H9 (cell line): ENCODE measurements around the gene KCTD12. TPM values are rescaled to one million over a fixed set of nuclear protein-coding genes. Genes with fewer than 3 reads are reported as not detected.

Source experiments
- DNase-seq: peaks from one replicate; pipeline ENCODE4 v3.0.0-alpha.2; 2017
- H2AFZ ChIP-seq: one replicate; pipeline ENCODE4 v1.6.1; 2013; ENCODE audit warnings: mild to moderate bottlenecking, low read length, control low read depth, moderate library complexity
- H2AK5ac ChIP-seq: 2 replicates; pipeline ENCODE4 v1.6.1; 2013; ENCODE audit warnings: low read length, control low read depth, mixed read lengths; ENCODE audit not compliant: insufficient read length
- H2BK120ac ChIP-seq: one replicate; pipeline ENCODE4 v1.6.1; 2013; ENCODE audit warnings: low read depth, mild to moderate bottlenecking, low read length, control low read depth, inconsistent platforms; ENCODE audit not compliant: poor library complexity, severe bottlenecking
- H2BK12ac ChIP-seq: 2 replicates; pipeline ENCODE4 v1.6.1; 2013; ENCODE audit warnings: low read length, control low read depth, mixed read lengths, low read depth; ENCODE audit not compliant: insufficient read length
- H2BK15ac ChIP-seq: 2 replicates; pipeline ENCODE4 v1.6.1; 2013; ENCODE audit warnings: low read depth, low read length, control low read depth
- H2BK20ac ChIP-seq: one replicate; pipeline ENCODE4 v1.6.1; 2013; ENCODE audit warnings: low read depth, mild to moderate bottlenecking, low read length, control low read depth, inconsistent platforms; ENCODE audit not compliant: poor library complexity, severe bottlenecking
- H2BK5ac ChIP-seq: 2 replicates; pipeline ENCODE4 v1.6.1; 2013; ENCODE audit warnings: low read length, control low read depth, mixed read lengths; ENCODE audit not compliant: insufficient read length
- H3K14ac ChIP-seq: 2 replicates; pipeline ENCODE4 v1.6.1; 2013; ENCODE audit warnings: low read length, control low read depth; ENCODE audit not compliant: insufficient read depth
- H3K18ac ChIP-seq: 2 replicates; pipeline ENCODE4 v1.6.1; 2013; ENCODE audit warnings: low read depth, mild to moderate bottlenecking, mixed read lengths, low read length, control low read depth; ENCODE audit not compliant: insufficient read length
- H3K23ac ChIP-seq: 2 replicates; pipeline ENCODE4 v1.6.1; 2013; ENCODE audit warnings: low read length, control low read depth, mixed read lengths, low read depth; ENCODE audit not compliant: insufficient read length
- H3K23me2 ChIP-seq: 2 replicates; pipeline ENCODE4 v1.6.1; 2013; ENCODE audit warnings: low read depth, mild to moderate bottlenecking, mixed read lengths, low read length, control low read depth; ENCODE audit not compliant: insufficient read length, poor library complexity, severe bottlenecking
- H3K27ac ChIP-seq: 2 replicates; pipeline ENCODE4 v1.5.1; 2013; ENCODE audit warnings: low read length, control low read depth, mixed read lengths, low read depth; ENCODE audit not compliant: insufficient read length
- H3K27me3 ChIP-seq: 2 replicates; pipeline ENCODE4 v1.6.1; 2013; ENCODE audit warnings: low read length, control low read depth, inconsistent platforms; ENCODE audit not compliant: insufficient read depth
- H3K4ac ChIP-seq: 2 replicates; pipeline ENCODE4 v1.6.1; 2013; ENCODE audit warnings: low read depth, mild to moderate bottlenecking, control low read depth, inconsistent platforms, low read length, moderate library complexity
- H3K4me1 ChIP-seq: 2 replicates; pipeline ENCODE4 v1.6.1; 2013; ENCODE audit warnings: low read length, control low read depth, inconsistent platforms; ENCODE audit not compliant: insufficient read depth
- H3K4me2 ChIP-seq: 2 replicates; pipeline ENCODE4 v1.6.1; 2013; ENCODE audit warnings: low read length, control low read depth, mixed read lengths; ENCODE audit not compliant: insufficient read length, insufficient read depth
- H3K56ac ChIP-seq: 2 replicates; pipeline ENCODE4 v1.6.1; 2013; ENCODE audit warnings: low read depth, mild to moderate bottlenecking, mixed read lengths, low read length, control low read depth; ENCODE audit not compliant: insufficient read length
- H3K79me1 ChIP-seq: 2 replicates; pipeline ENCODE4 v1.6.1; 2013; ENCODE audit warnings: low read depth, mild to moderate bottlenecking, moderate library complexity, low read length, control low read depth, inconsistent platforms; ENCODE audit not compliant: insufficient read depth, poor library complexity, severe bottlenecking
- H3K79me2 ChIP-seq: 2 replicates; pipeline ENCODE4 v1.6.1; 2013; ENCODE audit warnings: low read length, control low read depth, inconsistent platforms; ENCODE audit not compliant: insufficient read depth
- H3K9ac ChIP-seq: 2 replicates; pipeline ENCODE4 v1.6.1; 2013; ENCODE audit warnings: low read length, control low read depth, mixed read lengths; ENCODE audit not compliant: insufficient read length; ENCODE audit errors: extremely low read depth
- H3K9me3 ChIP-seq: one replicate; pipeline ENCODE4 v1.6.1; 2013; ENCODE audit warnings: low read depth, low read length, inconsistent platforms; ENCODE audit not compliant: control insufficient read depth
- H3T11ph ChIP-seq: one replicate; pipeline ENCODE4 v1.6.1; 2013; ENCODE audit warnings: mild to moderate bottlenecking, low read length, control low read depth, inconsistent platforms
- H4K20me1 ChIP-seq: one replicate; pipeline ENCODE4 v1.6.1; 2013; ENCODE audit not compliant: control insufficient read depth, insufficient read length, insufficient read depth
- H4K5ac ChIP-seq: 2 replicates; pipeline ENCODE4 v1.6.1; 2013; ENCODE audit warnings: low read depth, mild to moderate bottlenecking, mixed read lengths, low read length, control low read depth; ENCODE audit not compliant: insufficient read length
- H4K8ac ChIP-seq: replicated peaks from 2 replicates; pipeline ENCODE4 v1.6.1; 2013; ENCODE audit warnings: low read length, control low read depth, mixed read lengths, low read depth; ENCODE audit not compliant: insufficient read length
- H4K91ac ChIP-seq: 2 replicates; pipeline ENCODE4 v1.6.1; 2013; ENCODE audit warnings: low read depth, mild to moderate bottlenecking, moderate library complexity, mixed read lengths, low read length, control low read depth; ENCODE audit not compliant: insufficient read length
- H3K27ac Mint-ChIP-seq, 3 experiments: 2 replicates in 2 of 3; 3 replicates in 1 of 3; pipeline ENCODE4 v1.8.0; 2020 to 2021; ENCODE audit warnings: mixed read lengths in 3 of 3, mild to moderate bottlenecking in 1 of 3, moderate library complexity in 1 of 3
- H3K27me3 Mint-ChIP-seq: 2 replicates; pipeline ENCODE4 v1.8.0; 2021; ENCODE audit warnings: low read depth, mild to moderate bottlenecking, moderate library complexity, mixed read lengths
- H3K36me3 Mint-ChIP-seq, 3 experiments: 2 replicates in 2 of 3; 3 replicates in 1 of 3; pipeline ENCODE4 v1.8.0; 2020 to 2021; ENCODE audit warnings: low read depth in 3 of 3, mixed read lengths in 3 of 3; ENCODE audit not compliant: insufficient read depth in 1 of 3
- H3K4me1 Mint-ChIP-seq, 2 experiments: 2 replicates each; pipeline ENCODE4 v1.8.0; 2020; ENCODE audit warnings: mixed read lengths in 2 of 2
- H3K4me3 Mint-ChIP-seq, 2 experiments: 2 replicates in 1 of 2; 3 replicates in 1 of 2; pipeline ENCODE4 v1.8.0; 2020 to 2021; ENCODE audit warnings: mild to moderate bottlenecking in 2 of 2, mixed read lengths in 2 of 2, moderate library complexity in 1 of 2
- H3K9me3 Mint-ChIP-seq, 2 experiments: 2 replicates in 1 of 2; 3 replicates in 1 of 2; pipeline ENCODE4 v1.8.0; 2020; ENCODE audit warnings: mild to moderate bottlenecking in 2 of 2, mixed read lengths in 2 of 2, moderate library complexity in 1 of 2
- WGBS: extraction: QIAGEN DNeasy Blood & Tissue Kit; methylation state at CpG from one replicate; pipeline ENCODE4 v1.1.7; 2013; ENCODE audit warnings: missing lambda C conversion rate, low lambda C conversion rate, mixed read lengths; ENCODE audit not compliant: insufficient read length; ENCODE audit errors: extremely low coverage; 5-methylcytosine and 5-hydroxymethylcytosine counted together
- total RNA-seq: library from RNA; stranded (reverse); gene quantifications from 2 replicates; pipeline ENCODE4 v1.2.1, GENCODE V29; 2021
- TF ChIP-seq, protein P1 (sequence below): fragments of 200-600 bp; sonication (generic); conservative IDR thresholded peaks from 3 replicates; pipeline ENCODE4 v1.8.0; 2021; ENCODE audit warnings: antibody characterized with exemption, mild to moderate bottlenecking

KCTD12 gene
- total RNA-seq, 1 experiment from 2014 or later: 3.4 TPM

DNA sequence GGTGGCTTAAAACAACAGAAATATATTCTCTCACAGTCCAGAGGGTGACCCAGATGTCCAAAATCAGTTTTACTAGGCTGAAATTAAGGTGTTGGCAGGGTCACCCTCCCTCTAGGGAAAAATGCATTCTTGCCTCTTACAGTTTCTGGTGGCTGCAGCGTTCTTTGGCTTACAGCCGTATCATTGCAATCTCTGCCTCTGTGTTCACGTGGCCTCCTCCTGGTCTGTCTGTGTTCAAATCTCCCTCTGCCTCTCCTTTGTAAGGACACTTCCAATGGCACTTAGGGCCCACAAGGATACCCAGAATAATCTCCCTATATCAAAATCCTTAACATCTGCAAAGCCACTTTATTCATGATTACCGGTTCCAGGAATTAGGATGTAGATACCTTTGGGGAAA lies 21.1 kb downstream of the KCTD12 start:
- H3K27ac ChIP-seq: no peak overlapping the region
- no peaks in the 10 kb centered on the region for H3K23me2 ChIP-seq
- H3K4ac ChIP-seq: no peak overlapping the region
- no peak for DNase-seq
- H3K36me3 Mint-ChIP-seq: no peaks in the 10 kb centered on the region
- H2AK5ac ChIP-seq: no peak overlapping the region
- H2BK12ac ChIP-seq: no peak overlapping the region
- no peak overlapping the region for H2BK20ac ChIP-seq
- no peaks in the 10 kb centered on the region for H3K79me2 ChIP-seq
- H3K4me3 Mint-ChIP-seq: no peak overlapping the region
- no peak overlapping the region for H4K8ac ChIP-seq
- H2BK120ac ChIP-seq: no peak overlapping the region
- H2BK5ac ChIP-seq: no peak overlapping the region
- H3K4me1 ChIP-seq: no peaks in the 10 kb centered on the region
- no peak overlapping the region for H4K91ac ChIP-seq
- no peaks in the 10 kb centered on the region for H3K27me3 ChIP-seq
- H3T11ph ChIP-seq: no peak overlapping the region
- no peak overlapping the region for H3K4me2 ChIP-seq
- H4K20me1 ChIP-seq: no peaks in the 10 kb centered on the region
- H3K18ac ChIP-seq: no peak overlapping the region
- TF ChIP-seq, protein P1, sequence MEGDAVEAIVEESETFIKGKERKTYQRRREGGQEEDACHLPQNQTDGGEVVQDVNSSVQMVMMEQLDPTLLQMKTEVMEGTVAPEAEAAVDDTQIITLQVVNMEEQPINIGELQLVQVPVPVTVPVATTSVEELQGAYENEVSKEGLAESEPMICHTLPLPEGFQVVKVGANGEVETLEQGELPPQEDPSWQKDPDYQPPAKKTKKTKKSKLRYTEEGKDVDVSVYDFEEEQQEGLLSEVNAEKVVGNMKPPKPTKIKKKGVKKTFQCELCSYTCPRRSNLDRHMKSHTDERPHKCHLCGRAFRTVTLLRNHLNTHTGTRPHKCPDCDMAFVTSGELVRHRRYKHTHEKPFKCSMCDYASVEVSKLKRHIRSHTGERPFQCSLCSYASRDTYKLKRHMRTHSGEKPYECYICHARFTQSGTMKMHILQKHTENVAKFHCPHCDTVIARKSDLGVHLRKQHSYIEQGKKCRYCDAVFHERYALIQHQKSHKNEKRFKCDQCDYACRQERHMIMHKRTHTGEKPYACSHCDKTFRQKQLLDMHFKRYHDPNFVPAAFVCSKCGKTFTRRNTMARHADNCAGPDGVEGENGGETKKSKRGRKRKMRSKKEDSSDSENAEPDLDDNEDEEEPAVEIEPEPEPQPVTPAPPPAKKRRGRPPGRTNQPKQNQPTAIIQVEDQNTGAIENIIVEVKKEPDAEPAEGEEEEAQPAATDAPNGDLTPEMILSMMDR: no peak
- H3K27ac Mint-ChIP-seq: no peak overlapping the region; a peak in 1 of 7 replicates
- H3K9me3 Mint-ChIP-seq: no peaks in the 10 kb centered on the region
- no peak overlapping the region for H2BK15ac ChIP-seq
- H3K9ac ChIP-seq: no peak overlapping the region
- H3K79me1 ChIP-seq: no peaks in the 10 kb centered on the region
- no peak overlapping the region for H2AFZ ChIP-seq
- H3K27me3 Mint-ChIP-seq: peaks cover 1% of the 10 kb centered on the region; the same call in 1 of the 2 replicates
- H3K56ac ChIP-seq: no peak overlapping the region
- peaks cover 0 to 2% of the 10 kb centered on the region in 2 experiments; a peak in 2 of 4 replicates for H3K4me1 Mint-ChIP-seq
- H3K23ac ChIP-seq: no peak overlapping the region
- H4K5ac ChIP-seq: no peak overlapping the region
- WGBS: no CpG with 5 or more reads among the region's 4 CpGs
- H3K14ac ChIP-seq: no peak overlapping the region
- no peaks in the 10 kb centered on the region for H3K9me3 ChIP-seq
